Vagina (tissue), 2 donors: Measurements from ENCODE around the gene HMX1.

ENCODE experiments used
- POLR2AphosphoS5 ChIP-seq, 2 donors: sonication (generic); formaldehyde crosslinking; IDR thresholded peaks; one replicate each; pipeline ENCODE4 v1.9.0; 2017; ENCODE audit warnings: antibody characterized with exemption in 2 of 2, mild to moderate bottlenecking in 2 of 2, low read depth in 1 of 2; ENCODE audit not compliant: insufficient read depth in 1 of 2
- TF ChIP-seq, protein P1 (sequence below), 3 experiments: fragments of 450-650 bp in 2 of 3; fragments of 200-600 bp in 1 of 3; sonication (generic) in 1 of 3; IDR thresholded peaks; one replicate each; pipeline ENCODE4 v1.5.1; 2017 to 2019; ENCODE audit warnings: antibody characterized with exemption in 3 of 3, mild to moderate bottlenecking in 2 of 3, moderate library complexity in 2 of 3

DNA sequence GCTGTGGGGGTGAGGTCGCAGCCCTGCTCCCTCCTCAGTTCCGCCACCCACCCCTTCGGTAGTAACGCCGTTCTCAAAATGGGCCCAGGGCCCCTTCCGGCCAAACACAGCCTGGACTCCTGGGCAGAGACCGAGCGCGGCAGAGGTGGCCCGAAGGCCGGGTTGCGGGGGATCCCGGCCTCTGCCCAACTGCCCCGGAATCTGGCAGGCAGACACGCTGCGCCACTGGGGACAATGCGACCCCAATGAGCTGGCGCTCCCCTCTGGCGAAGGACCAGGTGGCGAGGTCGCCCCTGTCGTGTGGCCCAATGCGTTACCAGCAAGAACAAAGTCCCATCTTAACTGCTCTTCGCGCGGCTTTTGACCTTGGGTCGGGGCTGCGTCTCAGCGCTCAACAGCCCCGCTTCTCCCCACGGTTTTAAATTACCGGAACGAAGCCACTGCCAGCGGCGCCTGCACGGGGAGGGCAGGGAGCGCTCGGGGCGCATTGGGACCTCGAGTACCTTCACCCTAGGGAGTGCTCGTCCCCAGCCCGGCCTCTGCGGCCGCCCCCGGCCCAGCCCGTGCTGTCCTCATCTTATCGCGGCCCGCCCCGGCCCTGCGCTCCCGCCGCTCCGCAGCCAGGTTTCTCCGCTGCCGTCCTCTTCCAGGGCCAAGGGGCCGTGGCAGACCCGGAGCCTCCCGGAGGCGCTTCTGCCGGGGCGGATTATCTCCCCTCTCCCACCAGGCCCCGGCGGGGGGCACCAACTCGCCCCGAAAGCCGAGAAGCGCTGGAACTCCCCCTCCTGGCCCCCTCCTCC is 22.2 kb upstream of the HMX1 start:
- TF ChIP-seq, protein P1, sequence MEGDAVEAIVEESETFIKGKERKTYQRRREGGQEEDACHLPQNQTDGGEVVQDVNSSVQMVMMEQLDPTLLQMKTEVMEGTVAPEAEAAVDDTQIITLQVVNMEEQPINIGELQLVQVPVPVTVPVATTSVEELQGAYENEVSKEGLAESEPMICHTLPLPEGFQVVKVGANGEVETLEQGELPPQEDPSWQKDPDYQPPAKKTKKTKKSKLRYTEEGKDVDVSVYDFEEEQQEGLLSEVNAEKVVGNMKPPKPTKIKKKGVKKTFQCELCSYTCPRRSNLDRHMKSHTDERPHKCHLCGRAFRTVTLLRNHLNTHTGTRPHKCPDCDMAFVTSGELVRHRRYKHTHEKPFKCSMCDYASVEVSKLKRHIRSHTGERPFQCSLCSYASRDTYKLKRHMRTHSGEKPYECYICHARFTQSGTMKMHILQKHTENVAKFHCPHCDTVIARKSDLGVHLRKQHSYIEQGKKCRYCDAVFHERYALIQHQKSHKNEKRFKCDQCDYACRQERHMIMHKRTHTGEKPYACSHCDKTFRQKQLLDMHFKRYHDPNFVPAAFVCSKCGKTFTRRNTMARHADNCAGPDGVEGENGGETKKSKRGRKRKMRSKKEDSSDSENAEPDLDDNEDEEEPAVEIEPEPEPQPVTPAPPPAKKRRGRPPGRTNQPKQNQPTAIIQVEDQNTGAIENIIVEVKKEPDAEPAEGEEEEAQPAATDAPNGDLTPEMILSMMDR (IDR thresholded peaks at IDR 0.05): no peak
- TF ChIP-seq POLR2AphosphoS5 (IDR thresholded peaks at IDR 0.05; ENCODE audit: insufficient read depth in 1 of 2, low read depth in 1 of 2): no peak
